PFSK-1 (cell line): ENCODE measurements around the gene OAS3.

Source experiments
- SIN3A ChIP-seq: IDR thresholded peaks from 2 replicates; pipeline ENCODE4 v1.6.1; 2012; ENCODE audit warnings: mild to moderate bottlenecking, low read length, moderate library complexity, borderline replicate concordance; ENCODE audit not compliant: insufficient read depth
- TAF1 ChIP-seq: IDR thresholded peaks from 2 replicates; pipeline ENCODE4 v1.6.1; 2012; ENCODE audit warnings: low read length, control low read depth, borderline replicate concordance; ENCODE audit not compliant: insufficient read depth
- TF ChIP-seq, protein P1 (sequence below), 2 experiments: IDR thresholded peaks; 2 replicates each; pipeline versions ENCODE4 v1.6.1 to v1.8.0; 2011 to 2012; ENCODE audit warnings: low read depth in 2 of 2, low read length in 2 of 2, control low read depth in 1 of 2, inconsistent platforms in 1 of 2, mild to moderate bottlenecking in 1 of 2, moderate library complexity in 1 of 2; ENCODE audit not compliant: insufficient read depth in 1 of 2

DNA sequence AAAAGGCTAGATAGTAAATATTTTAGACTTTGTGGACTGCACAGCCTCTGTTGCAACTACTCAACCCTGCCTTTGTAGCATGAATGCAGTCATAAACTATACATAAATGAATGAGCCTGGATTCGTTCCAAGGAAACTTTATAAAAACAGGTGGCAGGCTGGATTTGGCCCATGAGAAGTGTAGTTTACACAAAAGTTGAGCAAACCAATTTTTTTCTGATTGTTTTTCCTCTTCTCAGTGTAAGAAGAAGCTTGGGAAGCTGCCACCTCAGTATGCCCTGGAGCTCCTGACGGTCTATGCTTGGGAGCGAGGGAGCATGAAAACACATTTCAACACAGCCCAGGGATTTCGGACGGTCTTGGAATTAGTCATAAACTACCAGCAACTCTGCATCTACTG is 22.0 kb upstream of the OAS3 start:
- TF ChIP-seq, protein P1, sequence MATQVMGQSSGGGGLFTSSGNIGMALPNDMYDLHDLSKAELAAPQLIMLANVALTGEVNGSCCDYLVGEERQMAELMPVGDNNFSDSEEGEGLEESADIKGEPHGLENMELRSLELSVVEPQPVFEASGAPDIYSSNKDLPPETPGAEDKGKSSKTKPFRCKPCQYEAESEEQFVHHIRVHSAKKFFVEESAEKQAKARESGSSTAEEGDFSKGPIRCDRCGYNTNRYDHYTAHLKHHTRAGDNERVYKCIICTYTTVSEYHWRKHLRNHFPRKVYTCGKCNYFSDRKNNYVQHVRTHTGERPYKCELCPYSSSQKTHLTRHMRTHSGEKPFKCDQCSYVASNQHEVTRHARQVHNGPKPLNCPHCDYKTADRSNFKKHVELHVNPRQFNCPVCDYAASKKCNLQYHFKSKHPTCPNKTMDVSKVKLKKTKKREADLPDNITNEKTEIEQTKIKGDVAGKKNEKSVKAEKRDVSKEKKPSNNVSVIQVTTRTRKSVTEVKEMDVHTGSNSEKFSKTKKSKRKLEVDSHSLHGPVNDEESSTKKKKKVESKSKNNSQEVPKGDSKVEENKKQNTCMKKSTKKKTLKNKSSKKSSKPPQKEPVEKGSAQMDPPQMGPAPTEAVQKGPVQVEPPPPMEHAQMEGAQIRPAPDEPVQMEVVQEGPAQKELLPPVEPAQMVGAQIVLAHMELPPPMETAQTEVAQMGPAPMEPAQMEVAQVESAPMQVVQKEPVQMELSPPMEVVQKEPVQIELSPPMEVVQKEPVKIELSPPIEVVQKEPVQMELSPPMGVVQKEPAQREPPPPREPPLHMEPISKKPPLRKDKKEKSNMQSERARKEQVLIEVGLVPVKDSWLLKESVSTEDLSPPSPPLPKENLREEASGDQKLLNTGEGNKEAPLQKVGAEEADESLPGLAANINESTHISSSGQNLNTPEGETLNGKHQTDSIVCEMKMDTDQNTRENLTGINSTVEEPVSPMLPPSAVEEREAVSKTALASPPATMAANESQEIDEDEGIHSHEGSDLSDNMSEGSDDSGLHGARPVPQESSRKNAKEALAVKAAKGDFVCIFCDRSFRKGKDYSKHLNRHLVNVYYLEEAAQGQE (IDR thresholded peaks at IDR 0.05; ENCODE audit: insufficient read depth in 1 of 2, low read depth in 2 of 2, low read length in 2 of 2) = no peak
- TF ChIP-seq SIN3A = no peak
- no peak for TF ChIP-seq TAF1
